ENCODE measurements around the gene NF1.

GRCh38 chr17:31311526-31311925 is 216.7 kb downstream of the NF1 start:
- no peak for TF ChIP-seq CTCF (IDR thresholded peaks at IDR 0.05)
- TF ChIP-seq POLR2A (IDR thresholded peaks at IDR 0.05): no peak
- no peak for TF ChIP-seq POLR2AphosphoS5 (IDR thresholded peaks at IDR 0.05)

All from sigmoid colon (tissue), 4 donors.